Right atrium auricular region (tissue), 2 donors: Measurements from ENCODE around the gene ASS1. TPM values are rescaled to one million over a fixed set of nuclear protein-coding genes. Genes with fewer than 3 reads are reported as not detected.

Experiments used
- DNase-seq: peaks from one replicate; pipeline ENCODE4 v3.0.0-alpha.2; 2019; ENCODE audit warnings: low spot score
- H3K27ac ChIP-seq, 2 donors: fragments of 200-600 bp; sonication (generic); 1 replicate in 1 of 2; 2 replicates in 1 of 2; pipeline ENCODE4 v1.5.1; 2016 to 2019
- H3K27me3 ChIP-seq, 2 donors: fragments of 200-600 bp; sonication (generic); one replicate each; pipeline versions ENCODE4 v1.5.1 to v1.6.0; 2017 to 2019
- H3K36me3 ChIP-seq: fragments of 200-600 bp; sonication (generic); one replicate; pipeline ENCODE4 v1.5.1; 2016
- H3K4me1 ChIP-seq, 2 donors: fragments of 200-600 bp; sonication (generic); one replicate each; pipeline versions ENCODE4 v1.5.1 to v1.6.0; 2017 to 2019
- H3K4me3 ChIP-seq, 2 donors: fragments of 200-600 bp; sonication (generic); 1 replicate in 1 of 2; 2 replicates in 1 of 2; pipeline ENCODE4 v1.5.1; 2017 to 2019; ENCODE audit warnings: mild to moderate bottlenecking in 1 of 2, moderate library complexity in 1 of 2
- H3K9me3 ChIP-seq, 2 donors: fragments of 200-600 bp; sonication (generic); one replicate each; pipeline ENCODE4 v1.5.1; 2019
- total RNA-seq, 2 donors: library from RNA; depleted of rRNA; stranded (reverse); fragments of >200 nt; gene quantifications; one replicate each; pipeline ENCODE4 v1.1.0, GENCODE V29; 2016
- TF ChIP-seq, protein P1 (sequence below), 2 donors: fragments of 200-600 bp; sonication (generic); IDR thresholded peaks; one replicate each; pipeline ENCODE4 v1.5.1; 2019; ENCODE audit warnings: antibody characterized with exemption in 2 of 2

The ASS1 gene
- total RNA-seq, 2 donors from 2014 or later = 75.3 to 110 TPM

DNA sequence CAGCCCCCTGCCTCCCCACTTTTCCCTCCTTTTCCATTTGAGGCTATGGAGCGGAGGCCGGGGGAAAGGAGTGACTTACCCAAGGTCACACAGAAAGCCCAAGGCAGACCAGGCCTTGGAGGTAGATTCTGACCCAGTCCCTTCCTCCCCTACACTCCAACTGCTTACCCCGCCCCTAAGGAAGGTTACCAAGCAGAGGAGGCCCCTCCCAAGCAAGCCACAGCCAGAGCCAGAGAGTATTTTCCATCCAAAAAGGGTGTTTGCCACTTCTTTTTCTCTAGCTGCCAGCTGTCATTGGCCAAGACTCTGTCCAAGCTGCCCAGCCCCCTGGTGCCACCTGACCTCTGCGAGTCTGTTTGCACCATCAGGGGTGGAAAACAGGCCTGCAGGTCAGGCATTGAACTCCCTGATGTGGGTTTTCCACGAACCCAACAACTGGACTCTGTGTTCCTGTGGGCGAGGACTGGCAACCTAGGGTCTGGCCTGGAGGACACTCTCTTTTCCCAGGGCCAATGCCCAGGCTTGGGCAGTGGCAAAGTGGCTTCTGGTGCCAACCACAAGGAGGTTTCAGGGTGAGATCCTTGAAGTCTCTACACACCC is 6.3 kb upstream of the ASS1 start:
- peaks cover 5 to 17% of the 10 kb centered on the region in 2 donors for H3K9me3 ChIP-seq
- H3K27me3 ChIP-seq = no peaks in the 10 kb centered on the region
- DNase-seq = no peak
- TF ChIP-seq, protein P1, sequence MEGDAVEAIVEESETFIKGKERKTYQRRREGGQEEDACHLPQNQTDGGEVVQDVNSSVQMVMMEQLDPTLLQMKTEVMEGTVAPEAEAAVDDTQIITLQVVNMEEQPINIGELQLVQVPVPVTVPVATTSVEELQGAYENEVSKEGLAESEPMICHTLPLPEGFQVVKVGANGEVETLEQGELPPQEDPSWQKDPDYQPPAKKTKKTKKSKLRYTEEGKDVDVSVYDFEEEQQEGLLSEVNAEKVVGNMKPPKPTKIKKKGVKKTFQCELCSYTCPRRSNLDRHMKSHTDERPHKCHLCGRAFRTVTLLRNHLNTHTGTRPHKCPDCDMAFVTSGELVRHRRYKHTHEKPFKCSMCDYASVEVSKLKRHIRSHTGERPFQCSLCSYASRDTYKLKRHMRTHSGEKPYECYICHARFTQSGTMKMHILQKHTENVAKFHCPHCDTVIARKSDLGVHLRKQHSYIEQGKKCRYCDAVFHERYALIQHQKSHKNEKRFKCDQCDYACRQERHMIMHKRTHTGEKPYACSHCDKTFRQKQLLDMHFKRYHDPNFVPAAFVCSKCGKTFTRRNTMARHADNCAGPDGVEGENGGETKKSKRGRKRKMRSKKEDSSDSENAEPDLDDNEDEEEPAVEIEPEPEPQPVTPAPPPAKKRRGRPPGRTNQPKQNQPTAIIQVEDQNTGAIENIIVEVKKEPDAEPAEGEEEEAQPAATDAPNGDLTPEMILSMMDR (IDR thresholded peaks at IDR 0.05) = no peak
- H3K4me3 ChIP-seq = no peak overlapping the region
- peaks cover 0 to 4% of the 10 kb centered on the region in 2 donors for H3K4me1 ChIP-seq
- no peak overlapping the region for H3K27ac ChIP-seq
- H3K36me3 ChIP-seq = no peaks in the 10 kb centered on the region

DNA sequence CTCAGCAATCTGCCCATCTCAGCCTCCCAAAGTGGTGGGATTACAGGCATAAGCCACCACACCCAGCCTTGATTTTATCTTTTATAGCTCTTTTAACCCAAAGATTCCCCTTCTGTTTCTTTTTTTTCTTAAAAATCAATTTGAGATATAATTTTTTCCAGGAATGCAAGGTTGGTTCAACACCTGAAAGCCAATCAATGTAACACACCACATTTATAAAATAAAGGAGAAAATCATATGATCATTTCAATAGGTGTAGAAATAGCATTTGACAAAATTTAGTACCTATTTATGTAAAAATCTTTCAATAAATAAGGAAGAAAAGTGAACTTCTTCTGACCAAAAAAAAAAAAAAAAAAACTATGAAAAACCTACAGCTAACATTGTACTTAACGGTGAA is 3.7 kb upstream of the ASS1 start:
- H3K9me3 ChIP-seq = peaks cover 5 to 17% of the 10 kb centered on the region in 2 donors
- no peaks in the 10 kb centered on the region for H3K27me3 ChIP-seq
- peaks cover 0 to 15% of the 10 kb centered on the region in 2 donors for H3K4me1 ChIP-seq
- H3K4me3 ChIP-seq = no peak overlapping the region
- H3K36me3 ChIP-seq = no peaks in the 10 kb centered on the region
- TF ChIP-seq, protein P1 (IDR thresholded peaks at IDR 0.05) = no peak
- no peak for DNase-seq
- no peak overlapping the region for H3K27ac ChIP-seq

DNA sequence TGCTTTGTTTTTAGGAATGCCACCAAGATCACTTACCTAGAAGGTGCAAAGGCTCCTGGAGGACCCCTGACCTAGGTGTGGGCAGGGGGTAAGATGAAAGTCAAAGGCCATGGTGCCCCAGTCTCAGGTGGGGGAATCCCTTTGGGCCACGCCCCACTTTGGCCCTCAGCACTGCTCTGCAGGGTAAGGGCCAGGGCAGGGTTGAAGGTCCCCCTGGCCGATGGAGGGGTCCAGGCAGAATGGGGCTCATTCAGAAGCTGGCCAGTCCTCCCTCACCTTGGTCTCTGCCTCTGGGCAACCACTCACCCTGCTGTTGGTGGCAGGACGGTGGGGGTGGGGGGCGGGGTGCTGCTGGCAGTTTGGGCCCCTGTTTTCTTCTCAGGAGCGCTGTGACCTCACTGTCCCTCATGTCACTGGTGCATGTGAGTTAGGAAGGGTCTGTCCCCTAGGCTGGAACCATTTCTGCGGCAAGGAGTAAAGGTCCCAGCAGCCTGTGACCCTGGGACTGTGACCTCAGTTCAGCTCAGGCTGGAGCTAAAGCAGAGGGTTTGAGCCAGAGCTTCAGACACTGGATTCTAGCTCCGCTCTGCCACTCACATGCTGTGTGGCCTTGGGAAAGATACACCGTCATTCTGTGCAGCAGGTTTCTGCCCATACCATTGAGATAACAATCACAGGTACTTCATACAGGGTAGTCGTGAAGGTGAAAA is 1.9 kb upstream of the ASS1 start:
- no peak for DNase-seq

DNA sequence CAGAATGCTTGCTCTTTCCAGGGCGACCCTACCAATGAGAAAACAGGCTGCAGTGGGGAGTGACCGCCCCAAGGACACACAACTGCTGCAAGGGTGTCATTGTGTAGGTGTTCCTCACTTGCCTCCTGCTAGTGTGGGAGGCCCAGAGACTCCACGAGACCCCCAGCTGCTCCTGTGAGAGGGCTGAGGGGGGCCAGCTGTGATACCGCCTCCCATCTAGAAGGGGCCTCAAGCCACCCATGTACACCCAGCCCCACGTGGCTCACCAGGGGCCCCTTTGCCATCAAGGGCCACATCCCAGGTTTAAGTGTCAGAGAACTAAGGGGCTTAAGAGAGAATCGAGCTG is 1.3 kb upstream of the ASS1 start:
- Histone ChIP-seq H3K4me3 (no peak overlapping the region), H3K4me1 (peaks cover 0 to 39% of the 10 kb centered on the region in 2 donors), H3K27me3 (no peaks in the 10 kb centered on the region), H3K27ac (no peak overlapping the region), H3K9me3 (peaks cover 5 to 17% of the 10 kb centered on the region in 2 donors), H3K36me3 (no peaks in the 10 kb centered on the region)
- no peak for DNase-seq
- TF ChIP-seq, protein P1 (IDR thresholded peaks at IDR 0.05) = no peak

More for the DNA sequence above, 1.9 kb upstream of the ASS1 start:
- TF ChIP-seq, protein P1 (IDR thresholded peaks at IDR 0.05) = no peak
- Histone ChIP-seq H3K36me3 (no peaks in the 10 kb centered on the region), H3K27me3 (no peaks in the 10 kb centered on the region), H3K4me3 (no peak overlapping the region), H3K4me1 (peaks cover 0 to 34% of the 10 kb centered on the region in 2 donors), H3K9me3 (peaks cover 5 to 17% of the 10 kb centered on the region in 2 donors), H3K27ac (no peak overlapping the region)

DNA sequence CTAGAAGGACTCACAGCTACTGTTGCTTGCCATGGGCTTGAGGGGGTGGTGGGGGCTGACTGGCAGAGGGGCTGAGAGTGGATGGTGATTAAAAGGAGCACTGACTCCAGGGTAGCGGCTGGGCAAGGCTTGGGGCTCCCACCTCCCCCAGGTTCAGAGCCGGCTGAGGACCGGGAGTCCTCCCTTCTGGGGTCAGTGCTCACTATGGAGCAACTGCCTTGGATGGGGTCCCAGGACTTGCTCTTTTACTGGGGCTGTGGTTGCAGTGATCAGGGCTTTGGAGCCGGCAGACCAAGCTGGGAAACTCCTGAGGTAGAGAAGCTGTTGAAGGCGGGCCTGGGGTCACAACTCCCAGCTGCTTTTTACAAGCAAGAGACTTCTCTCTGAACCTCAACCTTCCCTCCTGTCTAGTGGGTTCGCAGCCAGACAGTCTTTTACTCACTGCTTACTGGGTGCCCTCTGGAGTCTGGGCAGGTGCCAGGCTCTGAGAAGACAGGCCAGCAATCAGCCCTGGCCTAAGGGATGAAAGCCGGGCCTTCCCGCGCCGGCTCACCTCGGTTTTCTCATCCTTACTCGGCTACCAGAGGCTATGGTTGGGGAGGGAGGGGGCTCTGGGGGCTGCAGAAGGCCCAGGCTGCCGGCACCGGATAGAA is 795 bp upstream of the ASS1 start:
- TF ChIP-seq, protein P1 (IDR thresholded peaks at IDR 0.05) = no peak
- H3K9me3 ChIP-seq = peaks cover 5 to 17% of the 10 kb centered on the region in 2 donors
- DNase-seq = peak; percentile 67
- H3K4me1 ChIP-seq = peaks cover 0 to 44% of the 10 kb centered on the region in 2 donors
- peak overlapping the region; percentile 52 to 68 for H3K4me3 ChIP-seq
- no peaks in the 10 kb centered on the region for H3K36me3 ChIP-seq
- H3K27me3 ChIP-seq = no peaks in the 10 kb centered on the region
- H3K27ac ChIP-seq = peak overlapping the region; percentile 86 to 94
